Measurements from ENCODE around the gene SFMBT1.

Gene SFMBT1

GRCh38 chr3:53049987-53050386 is 4.1 kb upstream of the SFMBT1 start:
- Histone ChIP-seq H3K9ac (ENCODE audit: low read length) (no peak overlapping the region), H3K4me3 (ENCODE audit: low read depth, low read length, poor library complexity, severe bottlenecking) (no peak overlapping the region), H4K20me1 (ENCODE audit: insufficient read depth, low read length) (no peaks in the 10 kb centered on the region), H3F3A (ENCODE audit: insufficient read depth, low read length) (no peaks in the 10 kb centered on the region; the same call in 1 of the 2 replicates), H3K4me2 (ENCODE audit: low read length) (no peak overlapping the region), H2AFZ (ENCODE audit: low read length) (no peak overlapping the region), H3K36me3 (ENCODE audit: insufficient read depth, low read length) (no peaks in the 10 kb centered on the region), H3K27ac (ENCODE audit: low read depth, low read length, poor library complexity, severe bottlenecking) (no peak overlapping the region), H3K9me3 (ENCODE audit: low read length) (no peaks in the 10 kb centered on the region), H3K27me3 (ENCODE audit: insufficient read depth, low read length) (no peaks in the 10 kb centered on the region), H3K9me2 (ENCODE audit: low read depth, low read length) (no peaks in the 10 kb centered on the region), H3K79me2 (ENCODE audit: insufficient read depth, low read length) (no peaks in the 10 kb centered on the region), H3K4me1 (ENCODE audit: insufficient read depth, low read length, severe bottlenecking) (peaks cover 8% of the 10 kb centered on the region)
- TF ChIP-seq CTCF (IDR thresholded peaks at IDR 0.05; ENCODE audit: low read length) (no peak), EZH2 (IDR thresholded peaks at IDR 0.05; ENCODE audit: borderline replicate concordance, low read length) (no peak)

GRCh38 chr3:53046171-53047170 is 598 bp upstream of the SFMBT1 start:
- Histone ChIP-seq H3K9me3 (ENCODE audit: low read length) (no peaks in the 10 kb centered on the region), H3K9me2 (ENCODE audit: low read depth, low read length) (no peaks in the 10 kb centered on the region), H2AFZ (ENCODE audit: low read length) (no peak overlapping the region), H3K4me2 (ENCODE audit: low read length) (peak overlapping the region; percentile 65), H3K27ac (ENCODE audit: low read depth, low read length, poor library complexity, severe bottlenecking) (no peak overlapping the region), H3K4me3 (ENCODE audit: low read depth, low read length, poor library complexity, severe bottlenecking) (peak overlapping the region; percentile 79), H3K79me2 (ENCODE audit: insufficient read depth, low read length) (0 out of 2 replicates have a peak, but pooled peaks cover 3% of the 10 kb centered on the region), H3K4me1 (ENCODE audit: insufficient read depth, low read length, severe bottlenecking) (peaks cover 30% of the 10 kb centered on the region), H4K20me1 (ENCODE audit: insufficient read depth, low read length) (0 out of 2 replicates have a peak, but pooled peaks cover 12% of the 10 kb centered on the region), H3K27me3 (ENCODE audit: insufficient read depth, low read length) (no peaks in the 10 kb centered on the region), H3K9ac (ENCODE audit: low read length) (peak overlapping the region; percentile 95), H3K36me3 (ENCODE audit: insufficient read depth, low read length) (0 out of 2 replicates have a peak, but pooled peaks cover 3% of the 10 kb centered on the region), H3F3A (ENCODE audit: insufficient read depth, low read length) (peaks cover 11% of the 10 kb centered on the region)
- peak; percentile 65 for TF ChIP-seq CTCF (IDR thresholded peaks at IDR 0.05; ENCODE audit: low read length)
- TF ChIP-seq EZH2 (IDR thresholded peaks at IDR 0.05; ENCODE audit: borderline replicate concordance, low read length) = no peak

GRCh38 chr3:53044711-53045517 is 959 bp downstream of the SFMBT1 start:
- peaks cover 11% of the 10 kb centered on the region for H3F3A ChIP-seq (ENCODE audit: insufficient read depth, low read length)
- no peaks in the 10 kb centered on the region for H3K9me2 ChIP-seq (ENCODE audit: low read depth, low read length)
- H3K79me2 ChIP-seq (ENCODE audit: insufficient read depth, low read length) = 0 out of 2 replicates have a peak, but pooled peaks cover 3% of the 10 kb centered on the region
- TF ChIP-seq EZH2 (IDR thresholded peaks at IDR 0.05; ENCODE audit: borderline replicate concordance, low read length) = no peak
- TF ChIP-seq CTCF (IDR thresholded peaks at IDR 0.05; ENCODE audit: low read length) = no peak
- H3K27me3 ChIP-seq (ENCODE audit: insufficient read depth, low read length) = no peaks in the 10 kb centered on the region
- H3K4me2 ChIP-seq (ENCODE audit: low read length) = peak overlapping the region; percentile 100
- peak overlapping the region; percentile 35 for H3K27ac ChIP-seq (ENCODE audit: low read depth, low read length, poor library complexity, severe bottlenecking)
- H3K9ac ChIP-seq (ENCODE audit: low read length) = peak overlapping the region; percentile 88
- no peaks in the 10 kb centered on the region for H3K9me3 ChIP-seq (ENCODE audit: low read length)
- H3K36me3 ChIP-seq (ENCODE audit: insufficient read depth, low read length) = 0 out of 2 replicates have a peak, but pooled peaks cover 3% of the 10 kb centered on the region
- H2AFZ ChIP-seq (ENCODE audit: low read length) = no peak overlapping the region
- peak overlapping the region; percentile 98 for H3K4me3 ChIP-seq (ENCODE audit: low read depth, low read length, poor library complexity, severe bottlenecking)
- H4K20me1 ChIP-seq (ENCODE audit: insufficient read depth, low read length) = 0 out of 2 replicates have a peak, but pooled peaks cover 12% of the 10 kb centered on the region
- H3K4me1 ChIP-seq (ENCODE audit: insufficient read depth, low read length, severe bottlenecking) = peaks cover 39% of the 10 kb centered on the region
